ENCODE measurements around the gene ZNF200. TPM values are rescaled to one million over a fixed set of nuclear protein-coding genes. Genes with fewer than 3 reads are reported as not detected.

The ZNF200 gene
- total and polyA plus RNA-seq, 2 experiments from 2014 or later, result 4.6 to 12.5 TPM

- no peaks in the 10 kb centered on the region for H3K36me3 ChIP-seq (replicated peaks; ENCODE audit: insufficient read depth, low read depth)
- DNase-seq (ENCODE audit: low spot score), result no peak
- H3K9me3 ChIP-seq (ENCODE audit: low read depth), result no peaks in the 10 kb centered on the region
- H3K27ac ChIP-seq, result no peak overlapping the region
- no peaks in the 10 kb centered on the region for H3K4me1 ChIP-seq (ENCODE audit: insufficient read depth)
- WGBS (ENCODE audit: low lambda C conversion rate, missing lambda C conversion rate), result 81% methylated on average over 5 of the region's 5 CpGs
- no peak overlapping the region for H3K4me2 ChIP-seq
- H2AFZ ChIP-seq, result no peak overlapping the region
- TF ChIP-seq, protein P1, sequence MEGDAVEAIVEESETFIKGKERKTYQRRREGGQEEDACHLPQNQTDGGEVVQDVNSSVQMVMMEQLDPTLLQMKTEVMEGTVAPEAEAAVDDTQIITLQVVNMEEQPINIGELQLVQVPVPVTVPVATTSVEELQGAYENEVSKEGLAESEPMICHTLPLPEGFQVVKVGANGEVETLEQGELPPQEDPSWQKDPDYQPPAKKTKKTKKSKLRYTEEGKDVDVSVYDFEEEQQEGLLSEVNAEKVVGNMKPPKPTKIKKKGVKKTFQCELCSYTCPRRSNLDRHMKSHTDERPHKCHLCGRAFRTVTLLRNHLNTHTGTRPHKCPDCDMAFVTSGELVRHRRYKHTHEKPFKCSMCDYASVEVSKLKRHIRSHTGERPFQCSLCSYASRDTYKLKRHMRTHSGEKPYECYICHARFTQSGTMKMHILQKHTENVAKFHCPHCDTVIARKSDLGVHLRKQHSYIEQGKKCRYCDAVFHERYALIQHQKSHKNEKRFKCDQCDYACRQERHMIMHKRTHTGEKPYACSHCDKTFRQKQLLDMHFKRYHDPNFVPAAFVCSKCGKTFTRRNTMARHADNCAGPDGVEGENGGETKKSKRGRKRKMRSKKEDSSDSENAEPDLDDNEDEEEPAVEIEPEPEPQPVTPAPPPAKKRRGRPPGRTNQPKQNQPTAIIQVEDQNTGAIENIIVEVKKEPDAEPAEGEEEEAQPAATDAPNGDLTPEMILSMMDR (IDR thresholded peaks at IDR 0.05; ENCODE audit: poor library complexity), result no peak
- TF ChIP-seq EZH2 (IDR thresholded peaks at IDR 0.05; ENCODE audit: borderline replicate concordance), result no peak
- no peaks in the 10 kb centered on the region for H3K9me2 ChIP-seq (replicated peaks; ENCODE audit: insufficient read depth)
- no peaks in the 10 kb centered on the region for H4K20me1 ChIP-seq (ENCODE audit: insufficient read depth, poor library complexity, severe bottlenecking)
- no peak overlapping the region for H3K4me3 ChIP-seq
- H3K79me2 ChIP-seq, result no peaks in the 10 kb centered on the region
- no peaks in the 10 kb centered on the region for H3K27me3 ChIP-seq
These were observed 13.6 kb upstream of the ZNF200 start for GRCh38 chr16:3248596-3248995.

- H2AFZ ChIP-seq, result no peak overlapping the region
- H3K36me3 ChIP-seq (replicated peaks; ENCODE audit: insufficient read depth, low read depth), result no peaks in the 10 kb centered on the region
- no peaks in the 10 kb centered on the region for H4K20me1 ChIP-seq (ENCODE audit: insufficient read depth, poor library complexity, severe bottlenecking)
- no peak overlapping the region for H3K27ac ChIP-seq
- 91% methylated on average over 10 of the region's 10 CpGs for whole genome bisulfite sequencing (ENCODE audit: low lambda C conversion rate, missing lambda C conversion rate)
- no peak overlapping the region for H3K4me3 ChIP-seq
- H3K9me3 ChIP-seq (ENCODE audit: low read depth), result no peaks in the 10 kb centered on the region
- no peaks in the 10 kb centered on the region for H3K9me2 ChIP-seq (replicated peaks; ENCODE audit: insufficient read depth)
- H3K4me1 ChIP-seq (ENCODE audit: insufficient read depth), result no peaks in the 10 kb centered on the region
- no peak for DNase-seq (ENCODE audit: low spot score)
- H3K27me3 ChIP-seq, result no peaks in the 10 kb centered on the region
- no peak overlapping the region for H3K4me2 ChIP-seq
- TF ChIP-seq EZH2phosphoT487 (IDR thresholded peaks at IDR 0.05; ENCODE audit: low read depth, severe bottlenecking, unreplicated experiment) (no peak), EZH2 (IDR thresholded peaks at IDR 0.05; ENCODE audit: borderline replicate concordance) (no peak)
- TF ChIP-seq, protein P1 (IDR thresholded peaks at IDR 0.05; ENCODE audit: poor library complexity), result no peak
- H3K79me2 ChIP-seq, result no peaks in the 10 kb centered on the region
These were observed 11.9 kb upstream of the ZNF200 start for GRCh38 chr16:3246876-3247275.

DNA sequence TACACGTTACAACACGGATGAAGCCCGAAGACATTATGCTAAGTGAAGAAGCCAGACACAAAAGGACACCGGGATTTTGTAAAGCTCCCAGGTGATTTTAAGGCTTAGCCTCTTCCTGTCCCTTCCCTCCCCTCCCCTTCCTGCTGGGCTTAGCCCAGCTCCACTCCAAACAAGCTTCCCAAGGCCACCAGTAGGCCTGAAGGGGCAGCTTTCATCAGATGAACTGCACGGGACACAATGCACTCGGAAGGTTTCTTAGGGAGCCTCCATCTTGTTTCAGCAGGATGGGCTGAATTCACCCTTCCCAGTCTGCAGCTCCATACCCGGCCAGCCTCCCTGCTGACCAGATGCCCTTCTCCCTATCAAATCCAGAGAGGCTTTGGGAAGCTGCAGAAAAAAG lies 11.0 kb upstream of the ZNF200 start:
- WGBS (ENCODE audit: low lambda C conversion rate, missing lambda C conversion rate), result 84% methylated on average over 7 of the region's 7 CpGs
- H3K9me3 ChIP-seq (ENCODE audit: low read depth), result no peaks in the 10 kb centered on the region
- H2AFZ ChIP-seq, result no peak overlapping the region
- TF ChIP-seq EZH2phosphoT487 (IDR thresholded peaks at IDR 0.05; ENCODE audit: low read depth, severe bottlenecking, unreplicated experiment), result no peak
- TF ChIP-seq EZH2 (IDR thresholded peaks at IDR 0.05; ENCODE audit: borderline replicate concordance), result no peak
- TF ChIP-seq, protein P1 (IDR thresholded peaks at IDR 0.05; ENCODE audit: poor library complexity), result no peak
- H3K27me3 ChIP-seq, result no peaks in the 10 kb centered on the region
- no peaks in the 10 kb centered on the region for H3K79me2 ChIP-seq
- no peaks in the 10 kb centered on the region for H4K20me1 ChIP-seq (ENCODE audit: insufficient read depth, poor library complexity, severe bottlenecking)
- no peak overlapping the region for H3K4me3 ChIP-seq
- DNase-seq (ENCODE audit: low spot score), result no peak
- no peak overlapping the region for H3K27ac ChIP-seq
- no peaks in the 10 kb centered on the region for H3K4me1 ChIP-seq (ENCODE audit: insufficient read depth)
- H3K4me2 ChIP-seq, result no peak overlapping the region
- H3K9me2 ChIP-seq (replicated peaks; ENCODE audit: insufficient read depth), result no peaks in the 10 kb centered on the region
- no peaks in the 10 kb centered on the region for H3K36me3 ChIP-seq (replicated peaks; ENCODE audit: insufficient read depth, low read depth)

DNA sequence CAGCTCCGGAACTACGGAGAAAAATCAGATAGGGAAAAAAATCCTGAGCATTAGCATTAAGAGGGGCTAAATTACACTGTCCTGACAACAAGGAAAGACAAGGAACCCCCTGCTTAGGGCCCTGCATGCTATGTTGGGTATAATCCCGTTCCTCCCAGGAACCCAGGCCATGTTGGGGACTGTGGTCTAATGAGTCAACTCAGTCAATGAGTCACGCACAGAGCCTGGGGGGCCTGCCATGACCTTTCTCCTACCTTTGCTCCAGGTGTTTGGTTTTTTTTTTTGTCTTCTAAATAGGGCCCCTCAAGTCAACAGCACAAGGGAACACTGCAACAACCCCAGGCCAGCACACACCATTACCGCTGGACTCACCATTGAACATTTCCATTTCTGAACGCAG lies 8.9 kb upstream of the ZNF200 start:
- no peaks in the 10 kb centered on the region for H3K27me3 ChIP-seq
- H3K4me3 ChIP-seq, result no peak overlapping the region
- no peak overlapping the region for H3K4me2 ChIP-seq
- H4K20me1 ChIP-seq (ENCODE audit: insufficient read depth, poor library complexity, severe bottlenecking), result no peaks in the 10 kb centered on the region
- no peak for DNase-seq (ENCODE audit: low spot score)
- H3K4me1 ChIP-seq (ENCODE audit: insufficient read depth), result no peaks in the 10 kb centered on the region
- H3K9me3 ChIP-seq (ENCODE audit: low read depth), result no peaks in the 10 kb centered on the region
- H2AFZ ChIP-seq, result no peak overlapping the region
- 76% methylated on average over 6 of the region's 6 CpGs for WGBS (ENCODE audit: low lambda C conversion rate, missing lambda C conversion rate)
- TF ChIP-seq EZH2phosphoT487 (IDR thresholded peaks at IDR 0.05; ENCODE audit: low read depth, severe bottlenecking, unreplicated experiment), result no peak
- TF ChIP-seq EZH2 (IDR thresholded peaks at IDR 0.05; ENCODE audit: borderline replicate concordance), result no peak
- TF ChIP-seq, protein P1 (IDR thresholded peaks at IDR 0.05; ENCODE audit: poor library complexity), result no peak
- H3K27ac ChIP-seq, result no peak overlapping the region
- no peaks in the 10 kb centered on the region for H3K79me2 ChIP-seq
- H3K9me2 ChIP-seq (replicated peaks; ENCODE audit: insufficient read depth), result no peaks in the 10 kb centered on the region
- H3K36me3 ChIP-seq (replicated peaks; ENCODE audit: insufficient read depth, low read depth), result no peaks in the 10 kb centered on the region

Data from hepatocyte (in vitro differentiated cells).